GM23248 (cell line): Measurements from ENCODE around the gene APH1B.

Source experiments
- EZH2 ChIP-seq: fragments of 200-600 bp; sonication (generic); IDR thresholded peaks from 2 replicates; pipeline ENCODE4 v1.6.1; 2018; ENCODE audit warnings: antibody characterized with exemption, mild to moderate bottlenecking; ENCODE audit not compliant: insufficient read depth, poor library complexity, severe bottlenecking
- EZH2phosphoT487 ChIP-seq: fragments of 200-600 bp; sonication (generic); IDR thresholded peaks from 2 replicates; pipeline ENCODE4 v1.6.1; 2018; ENCODE audit warnings: antibody characterized with exemption, moderate library complexity, mild to moderate bottlenecking, low read depth; ENCODE audit not compliant: insufficient read depth

DNA sequence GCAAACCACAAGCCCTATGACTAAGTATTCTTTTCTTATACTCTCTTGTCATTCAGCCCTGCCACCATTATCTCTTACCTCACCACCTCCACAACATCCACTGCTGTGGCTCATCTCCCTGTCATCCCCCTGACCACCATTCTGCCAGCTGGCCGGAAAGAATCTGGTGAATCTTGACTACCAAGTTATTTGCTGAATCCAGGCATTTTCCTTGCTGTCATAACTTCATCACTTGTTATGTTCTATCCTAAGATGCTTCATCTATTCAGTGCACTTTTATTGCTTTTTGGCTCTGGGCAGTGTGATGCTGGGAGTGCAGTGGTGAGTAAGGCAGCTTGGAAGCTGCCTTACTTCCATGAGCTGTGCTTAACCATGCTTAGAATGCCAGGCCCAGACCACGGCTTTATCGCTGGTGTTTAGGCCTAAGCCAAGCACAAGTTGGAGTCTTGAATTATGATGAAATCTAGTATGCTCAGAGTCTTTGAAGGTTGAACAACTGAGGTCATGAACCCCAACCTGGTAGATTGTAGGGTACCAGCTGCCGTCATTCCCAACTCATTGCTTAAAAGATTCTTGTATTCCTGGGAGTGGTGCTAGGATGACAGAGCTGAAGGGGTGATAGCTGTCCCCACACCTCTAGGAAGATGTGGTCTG lies 27.0 kb upstream of the APH1B start:
- TF ChIP-seq EZH2: no peak
- peak; percentile 94 for TF ChIP-seq EZH2phosphoT487
